K562 (cell line): ENCODE results near the gene HOXC12. TPM values are rescaled to one million over a fixed set of nuclear protein-coding genes. Genes with fewer than 3 reads are reported as not detected.

Experiments used
- ATAC-seq: fragments of 200-7000 bp; cut with Tn5 transposase; 3 replicates; pipeline ENCODE4 v1.9.1; 2020; ENCODE audit warnings: moderate library complexity
- BruUV-seq: library from RNA; stranded (reverse); fragments of 400-500 nt; replicated peaks from 2 replicates; lab custom pipeline; 2021; lab: Mats Ljungman, UMichigan
- CTCF ChIA-PET: fragments of 300-600 bp; formaldehyde crosslinking; extraction: SDS; loops from one replicate; lab custom pipeline; 2021; ENCODE audit warnings: low intra/inter-chr PET ratio; lab: Yijun Ruan, JAX
- POLR2A ChIA-PET: fragments of 300-600, 350-650 bp; sonication (Branson Sonifier 250); formaldehyde crosslinking; extraction: SDS; loops from one replicate; lab custom pipeline; 2021; ENCODE audit warnings: antibody characterized with exemption, inconsistent platforms; lab: Yijun Ruan, JAX
- DNase-seq, 4 experiments: peaks; one replicate each; pipeline versions ENCODE4 v3.0.0 to v3.0.0-alpha.2; 2011 to 2018; ENCODE audit warnings: low spot score in 3 of 4, mixed read lengths in 3 of 4; ENCODE audit errors: extremely low read depth in 1 of 4
- FAIRE-seq: peaks from 2 replicates; lab custom pipeline; 2011; peaks lifted over from hg19 to GRCh38; lab: Jason Lieb, UNC
- H2AFZ ChIP-seq: 2 replicates; pipeline ENCODE4 v1.6.0; 2011; ENCODE audit warnings: low read depth, low read length, control low read depth, inconsistent platforms
- H3K27ac ChIP-seq: fragments of 200-600 bp; 3 replicates; pipeline ENCODE4 v1.8.0; 2011; ENCODE audit warnings: low read depth, mild to moderate bottlenecking, control low read depth, inconsistent platforms, low read length, moderate library complexity, mixed read lengths; ENCODE audit errors: extremely low read depth
- H3K27me3 ChIP-seq, 2 experiments: fragments of 300-600 bp in 1 of 2; 2 replicates in 1 of 2; 3 replicates in 1 of 2; pipeline versions ENCODE4 v1.6.0 to v1.8.0; 2011; ENCODE audit warnings: inconsistent platforms in 2 of 2, low read length in 2 of 2, mild to moderate bottlenecking in 1 of 2, mixed read lengths in 1 of 2, moderate library complexity in 1 of 2; ENCODE audit not compliant: control insufficient read depth in 2 of 2, insufficient read depth in 2 of 2
- H3K36me3 ChIP-seq: fragments of 300-600 bp; 3 replicates; pipeline ENCODE4 v1.8.0; 2011; ENCODE audit warnings: mild to moderate bottlenecking, low read length, inconsistent platforms; ENCODE audit not compliant: control insufficient read depth, insufficient read depth
- H3K4me1 ChIP-seq, 2 experiments: fragments of 200-600 bp in 1 of 2; replicated peaks in 1 of 2; 2 replicates in 1 of 2; 3 replicates in 1 of 2; pipeline versions ENCODE4 v1.5.1 to v1.8.0; 2011; ENCODE audit warnings: inconsistent platforms in 2 of 2, low read length in 2 of 2, mild to moderate bottlenecking in 1 of 2, mixed read lengths in 1 of 2, moderate library complexity in 1 of 2; ENCODE audit not compliant: control insufficient read depth in 2 of 2, insufficient read depth in 2 of 2
- H3K4me2 ChIP-seq: 2 replicates; pipeline ENCODE4 v1.6.1; 2011; ENCODE audit warnings: low read length, control low read depth, inconsistent platforms, mixed read lengths; ENCODE audit not compliant: insufficient read depth
- H3K4me3 ChIP-seq: fragments of 200-600 bp; sonication (generic), shearing (Covaris generic); 2 replicates; pipeline ENCODE4 v1.5.1; 2016; ENCODE audit warnings: control low read depth, inconsistent platforms
- H3K79me2 ChIP-seq: fragments of 200-600 bp; 3 replicates; pipeline ENCODE4 v1.8.0; 2011; ENCODE audit warnings: low read length, inconsistent platforms; ENCODE audit not compliant: control insufficient read depth, insufficient read depth
- H3K9ac ChIP-seq, 2 experiments: 2 replicates each; pipeline versions ENCODE4 v1.6.0 to v1.6.1; 2011; ENCODE audit warnings: low read depth in 2 of 2, low read length in 2 of 2, control low read depth in 1 of 2, inconsistent platforms in 1 of 2, mild to moderate bottlenecking in 1 of 2, mixed read lengths in 1 of 2; ENCODE audit not compliant: insufficient read depth in 1 of 2
- H3K9me1 ChIP-seq: one replicate; pipeline ENCODE4 v1.6.0; 2011; ENCODE audit warnings: inconsistent platforms, mild to moderate bottlenecking, low read length, moderate library complexity; ENCODE audit not compliant: control insufficient read depth, insufficient read depth
- H3K9me3 ChIP-seq: replicated peaks from 2 replicates; pipeline ENCODE4 v1.5.1; 2011; ENCODE audit warnings: low read depth, low read length, inconsistent platforms; ENCODE audit not compliant: control insufficient read depth, insufficient read depth
- H4K20me1 ChIP-seq: replicated peaks from 2 replicates; pipeline ENCODE4 v1.6.1; 2011; ENCODE audit warnings: low read length, inconsistent platforms, mixed read lengths; ENCODE audit not compliant: control insufficient read depth, insufficient read depth
- GATAD2A ChIP-seq: fragments of 450-650 bp; IDR thresholded peaks from 2 replicates; pipeline ENCODE4 v1.6.1; 2017
- GTF2A2 ChIP-seq: IDR thresholded peaks from 2 replicates; pipeline ENCODE4 v1.6.1; 2016; ENCODE audit warnings: mild to moderate bottlenecking, missing genetic modification characterization, missing compliant biosample characterization
- KLF6 ChIP-seq: fragments of 250-450 bp; sonication (Bioruptor Pico); IDR thresholded peaks from 2 replicates; pipeline ENCODE4 v1.4.0; 2020; ENCODE audit warnings: mild to moderate bottlenecking, moderate library complexity, borderline replicate concordance
- NRF1 ChIP-seq, 2 experiments: fragments of 450-650 bp; IDR thresholded peaks in 1 of 2; conservative IDR thresholded peaks in 1 of 2; 2 replicates each; pipeline ENCODE4 v1.6.1; 2014; ENCODE audit warnings: mild to moderate bottlenecking in 2 of 2
- POLR2A ChIP-seq: fragments of 450-650 bp; conservative IDR thresholded peaks from 2 replicates; pipeline ENCODE4 v1.6.1; 2016
- RHOXF2B ChIP-seq: fragments of 250-450 bp; sonication (Bioruptor Pico); conservative IDR thresholded peaks from 2 replicates; pipeline ENCODE4 v1.5.1; 2021
- SIRT6 ChIP-seq: IDR thresholded peaks from one replicate; pipeline ENCODE4 v1.6.1; 2012; ENCODE audit warnings: low read depth, mild to moderate bottlenecking, control low read depth, inconsistent platforms, low read length, moderate library complexity
- WGBS: fragments of 100-300 bp; shearing (Covaris generic); methylation state at CpG from one replicate; pipeline ENCODE4 v1.1.6; 2016; ENCODE audit warnings: low coverage, mixed read lengths; ENCODE audit not compliant: insufficient coverage; ENCODE audit errors: missing lambda C conversion rate; 5-methylcytosine and 5-hydroxymethylcytosine counted together
- in situ Hi-C: fragments of 300-500 bp; cut with MboI; formaldehyde crosslinking; loops from 4 replicates; pipeline ENCODE4 v1.15.0; 2018; ENCODE audit warnings: inconsistent platforms, mixed read lengths
- intact Hi-C: fragments of 100-400 bp; cut with micrococcal nuclease; formaldehyde crosslinking; loops from 2 replicates; pipeline ENCODE4 v1.14.2; 2022
- polyA plus RNA-seq, 8 experiments: library from polyadenylated mRNA; depleted of rRNA in 4 of 8; stranded (reverse) in 5 of 8; unstranded in 3 of 8; fragments of >200 nt; fragmentation: Nextera tagmentation in 2 of 8; fragmentation: Illumina TruSeq in 1 of 8; extraction: Ambion mirVana in 2 of 8; extraction: Trizol in 1 of 8; gene quantifications; 2 replicates each; pipeline versions ENCODE4 v1.2.1 to v1.2.3, GENCODE V29; 2011 to 2014; ENCODE audit warnings: inconsistent platforms in 1 of 8, missing spikeins in 1 of 8
- total RNA-seq, 7 experiments: library from RNA; depleted of rRNA in 6 of 7; stranded (reverse); fragments of >200 nt in 6 of 7; fragmentation: Illumina TruSeq in 2 of 7; extraction: Trizol in 2 of 7; gene quantifications; 2 replicates each; pipeline versions ENCODE4 v1.2.1 to v1.2.3, GENCODE V29; 2011 to 2021; ENCODE audit warnings: low replicate concordance in 1 of 7
- TF ChIP-seq, protein P1 (sequence below): fragments of 450-650 bp; IDR thresholded peaks from 2 replicates; pipeline ENCODE4 v1.6.1; 2014; ENCODE audit warnings: low read depth, mild to moderate bottlenecking, moderate library complexity, borderline replicate concordance
- TF ChIP-seq, protein P2 (sequence below): fragments of 200-600 bp; sonication (generic); IDR thresholded peaks from one replicate; pipeline ENCODE4 v1.6.1; 2012; ENCODE audit warnings: mild to moderate bottlenecking, low read depth, low read length, inconsistent platforms
- TF ChIP-seq, protein P3 (sequence below): sonication (generic); formaldehyde crosslinking; IDR thresholded peaks from 2 replicates; pipeline ENCODE4 v1.8.1; 2022; ENCODE audit warnings: missing genetic modification reagents

The HOXC12 gene
- total and polyA plus RNA-seq, 9 of the 15 experiments (the other 6 are each of a cell fraction or from before 2014, with no cell fraction given) = 0.04 to 0.36 (median 0.11) TPM; not detected in 1

DNA sequence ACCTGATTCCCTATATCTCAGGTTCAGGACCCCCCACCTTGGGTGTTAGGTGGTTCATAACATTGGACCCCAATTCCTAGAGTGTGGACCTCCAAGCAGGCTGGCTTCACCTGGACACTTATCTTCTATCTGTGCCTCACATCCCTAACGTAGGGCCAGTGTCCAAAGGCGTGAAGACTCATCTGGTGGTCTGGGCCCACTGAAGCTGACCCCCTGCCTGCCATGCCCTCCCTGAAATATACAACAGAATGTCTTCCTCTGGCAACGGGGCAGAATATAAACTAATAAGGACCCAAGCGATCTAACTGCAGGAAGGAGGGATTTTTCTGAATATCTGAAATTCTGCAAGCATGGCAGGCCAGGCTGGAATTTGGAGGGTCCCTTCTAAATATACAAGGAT, 10.5 kb upstream of the HOXC12 start:
- H3K4me2 ChIP-seq = no peak overlapping the region
- ChIA-PET POLR2A (no interaction called here), CTCF (no interaction called here)
- no peak overlapping the region for H3K9ac ChIP-seq
- intact Hi-C loops (no loop called here), in situ Hi-C loops (no loop called here)
- no peaks in the 10 kb centered on the region for H4K20me1 ChIP-seq
- peaks cover 9 to 24% of the 10 kb centered on the region in 2 experiments; a peak in 4 of 5 replicates for H3K4me1 ChIP-seq
- ATAC-seq (no peak), FAIRE-seq (no peak), DNase-seq (no peak)
- H3K9me3 ChIP-seq = no peaks in the 10 kb centered on the region
- no peak overlapping the region for H3K27ac ChIP-seq
- BruUV-seq = no TSS peak
- TF ChIP-seq KLF6 = no peak
- no peak for TF ChIP-seq GTF2A2 (tag)
- no peak for TF ChIP-seq SIRT6
- TF ChIP-seq POLR2A = no peak
- TF ChIP-seq, protein P1, sequence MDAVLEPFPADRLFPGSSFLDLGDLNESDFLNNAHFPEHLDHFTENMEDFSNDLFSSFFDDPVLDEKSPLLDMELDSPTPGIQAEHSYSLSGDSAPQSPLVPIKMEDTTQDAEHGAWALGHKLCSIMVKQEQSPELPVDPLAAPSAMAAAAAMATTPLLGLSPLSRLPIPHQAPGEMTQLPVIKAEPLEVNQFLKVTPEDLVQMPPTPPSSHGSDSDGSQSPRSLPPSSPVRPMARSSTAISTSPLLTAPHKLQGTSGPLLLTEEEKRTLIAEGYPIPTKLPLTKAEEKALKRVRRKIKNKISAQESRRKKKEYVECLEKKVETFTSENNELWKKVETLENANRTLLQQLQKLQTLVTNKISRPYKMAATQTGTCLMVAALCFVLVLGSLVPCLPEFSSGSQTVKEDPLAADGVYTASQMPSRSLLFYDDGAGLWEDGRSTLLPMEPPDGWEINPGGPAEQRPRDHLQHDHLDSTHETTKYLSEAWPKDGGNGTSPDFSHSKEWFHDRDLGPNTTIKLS = no peak
- TF ChIP-seq, protein P2, sequence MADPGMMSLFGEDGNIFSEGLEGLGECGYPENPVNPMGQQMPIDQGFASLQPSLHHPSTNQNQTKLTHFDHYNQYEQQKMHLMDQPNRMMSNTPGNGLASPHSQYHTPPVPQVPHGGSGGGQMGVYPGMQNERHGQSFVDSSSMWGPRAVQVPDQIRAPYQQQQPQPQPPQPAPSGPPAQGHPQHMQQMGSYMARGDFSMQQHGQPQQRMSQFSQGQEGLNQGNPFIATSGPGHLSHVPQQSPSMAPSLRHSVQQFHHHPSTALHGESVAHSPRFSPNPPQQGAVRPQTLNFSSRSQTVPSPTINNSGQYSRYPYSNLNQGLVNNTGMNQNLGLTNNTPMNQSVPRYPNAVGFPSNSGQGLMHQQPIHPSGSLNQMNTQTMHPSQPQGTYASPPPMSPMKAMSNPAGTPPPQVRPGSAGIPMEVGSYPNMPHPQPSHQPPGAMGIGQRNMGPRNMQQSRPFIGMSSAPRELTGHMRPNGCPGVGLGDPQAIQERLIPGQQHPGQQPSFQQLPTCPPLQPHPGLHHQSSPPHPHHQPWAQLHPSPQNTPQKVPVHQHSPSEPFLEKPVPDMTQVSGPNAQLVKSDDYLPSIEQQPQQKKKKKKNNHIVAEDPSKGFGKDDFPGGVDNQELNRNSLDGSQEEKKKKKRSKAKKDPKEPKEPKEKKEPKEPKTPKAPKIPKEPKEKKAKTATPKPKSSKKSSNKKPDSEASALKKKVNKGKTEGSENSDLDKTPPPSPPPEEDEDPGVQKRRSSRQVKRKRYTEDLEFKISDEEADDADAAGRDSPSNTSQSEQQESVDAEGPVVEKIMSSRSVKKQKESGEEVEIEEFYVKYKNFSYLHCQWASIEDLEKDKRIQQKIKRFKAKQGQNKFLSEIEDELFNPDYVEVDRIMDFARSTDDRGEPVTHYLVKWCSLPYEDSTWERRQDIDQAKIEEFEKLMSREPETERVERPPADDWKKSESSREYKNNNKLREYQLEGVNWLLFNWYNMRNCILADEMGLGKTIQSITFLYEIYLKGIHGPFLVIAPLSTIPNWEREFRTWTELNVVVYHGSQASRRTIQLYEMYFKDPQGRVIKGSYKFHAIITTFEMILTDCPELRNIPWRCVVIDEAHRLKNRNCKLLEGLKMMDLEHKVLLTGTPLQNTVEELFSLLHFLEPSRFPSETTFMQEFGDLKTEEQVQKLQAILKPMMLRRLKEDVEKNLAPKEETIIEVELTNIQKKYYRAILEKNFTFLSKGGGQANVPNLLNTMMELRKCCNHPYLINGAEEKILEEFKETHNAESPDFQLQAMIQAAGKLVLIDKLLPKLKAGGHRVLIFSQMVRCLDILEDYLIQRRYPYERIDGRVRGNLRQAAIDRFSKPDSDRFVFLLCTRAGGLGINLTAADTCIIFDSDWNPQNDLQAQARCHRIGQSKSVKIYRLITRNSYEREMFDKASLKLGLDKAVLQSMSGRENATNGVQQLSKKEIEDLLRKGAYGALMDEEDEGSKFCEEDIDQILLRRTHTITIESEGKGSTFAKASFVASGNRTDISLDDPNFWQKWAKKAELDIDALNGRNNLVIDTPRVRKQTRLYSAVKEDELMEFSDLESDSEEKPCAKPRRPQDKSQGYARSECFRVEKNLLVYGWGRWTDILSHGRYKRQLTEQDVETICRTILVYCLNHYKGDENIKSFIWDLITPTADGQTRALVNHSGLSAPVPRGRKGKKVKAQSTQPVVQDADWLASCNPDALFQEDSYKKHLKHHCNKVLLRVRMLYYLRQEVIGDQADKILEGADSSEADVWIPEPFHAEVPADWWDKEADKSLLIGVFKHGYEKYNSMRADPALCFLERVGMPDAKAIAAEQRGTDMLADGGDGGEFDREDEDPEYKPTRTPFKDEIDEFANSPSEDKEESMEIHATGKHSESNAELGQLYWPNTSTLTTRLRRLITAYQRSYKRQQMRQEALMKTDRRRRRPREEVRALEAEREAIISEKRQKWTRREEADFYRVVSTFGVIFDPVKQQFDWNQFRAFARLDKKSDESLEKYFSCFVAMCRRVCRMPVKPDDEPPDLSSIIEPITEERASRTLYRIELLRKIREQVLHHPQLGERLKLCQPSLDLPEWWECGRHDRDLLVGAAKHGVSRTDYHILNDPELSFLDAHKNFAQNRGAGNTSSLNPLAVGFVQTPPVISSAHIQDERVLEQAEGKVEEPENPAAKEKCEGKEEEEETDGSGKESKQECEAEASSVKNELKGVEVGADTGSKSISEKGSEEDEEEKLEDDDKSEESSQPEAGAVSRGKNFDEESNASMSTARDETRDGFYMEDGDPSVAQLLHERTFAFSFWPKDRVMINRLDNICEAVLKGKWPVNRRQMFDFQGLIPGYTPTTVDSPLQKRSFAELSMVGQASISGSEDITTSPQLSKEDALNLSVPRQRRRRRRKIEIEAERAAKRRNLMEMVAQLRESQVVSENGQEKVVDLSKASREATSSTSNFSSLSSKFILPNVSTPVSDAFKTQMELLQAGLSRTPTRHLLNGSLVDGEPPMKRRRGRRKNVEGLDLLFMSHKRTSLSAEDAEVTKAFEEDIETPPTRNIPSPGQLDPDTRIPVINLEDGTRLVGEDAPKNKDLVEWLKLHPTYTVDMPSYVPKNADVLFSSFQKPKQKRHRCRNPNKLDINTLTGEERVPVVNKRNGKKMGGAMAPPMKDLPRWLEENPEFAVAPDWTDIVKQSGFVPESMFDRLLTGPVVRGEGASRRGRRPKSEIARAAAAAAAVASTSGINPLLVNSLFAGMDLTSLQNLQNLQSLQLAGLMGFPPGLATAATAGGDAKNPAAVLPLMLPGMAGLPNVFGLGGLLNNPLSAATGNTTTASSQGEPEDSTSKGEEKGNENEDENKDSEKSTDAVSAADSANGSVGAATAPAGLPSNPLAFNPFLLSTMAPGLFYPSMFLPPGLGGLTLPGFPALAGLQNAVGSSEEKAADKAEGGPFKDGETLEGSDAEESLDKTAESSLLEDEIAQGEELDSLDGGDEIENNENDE = no peak
- no peak for TF ChIP-seq GATAD2A
- no peak for TF ChIP-seq NRF1 (conservative IDR thresholded peaks at IDR 0.05 in 1 of 2, IDR thresholded peaks at IDR 0.05 in 1 of 2)
- TF ChIP-seq, protein P3, sequence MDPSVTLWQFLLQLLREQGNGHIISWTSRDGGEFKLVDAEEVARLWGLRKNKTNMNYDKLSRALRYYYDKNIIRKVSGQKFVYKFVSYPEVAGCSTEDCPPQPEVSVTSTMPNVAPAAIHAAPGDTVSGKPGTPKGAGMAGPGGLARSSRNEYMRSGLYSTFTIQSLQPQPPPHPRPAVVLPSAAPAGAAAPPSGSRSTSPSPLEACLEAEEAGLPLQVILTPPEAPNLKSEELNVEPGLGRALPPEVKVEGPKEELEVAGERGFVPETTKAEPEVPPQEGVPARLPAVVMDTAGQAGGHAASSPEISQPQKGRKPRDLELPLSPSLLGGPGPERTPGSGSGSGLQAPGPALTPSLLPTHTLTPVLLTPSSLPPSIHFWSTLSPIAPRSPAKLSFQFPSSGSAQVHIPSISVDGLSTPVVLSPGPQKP = no peak
- no peak for TF ChIP-seq RHOXF2B (CRISPR knock-in tag)
- no peak overlapping the region for H2AFZ ChIP-seq
- H3K9me1 ChIP-seq = no peaks in the 10 kb centered on the region
- 9% methylated on average over 4 of the region's 4 CpGs for WGBS
- no peaks in the 10 kb centered on the region for H3K79me2 ChIP-seq
- no peaks in the 10 kb centered on the region for H3K36me3 ChIP-seq
- no peak overlapping the region for H3K4me3 ChIP-seq
- H3K27me3 ChIP-seq = peaks cover 21 to 42% of the 10 kb centered on the region in 2 experiments
